Urinary bladder (tissue), 4 donors: ENCODE results near the gene MECR. TPM values are rescaled to one million over a fixed set of nuclear protein-coding genes. Genes with fewer than 3 reads are reported as not detected.
A peak's percentile ranks its signal among the peaks of the same experiment; 100 is the strongest.
"Not testable (repeated sequence)": the region's sequence is repeated elsewhere in the genome, so short reads cannot be mapped to it uniquely, and the experiment has no call there.

Source experiments
- DNase-seq: peaks from one replicate; pipeline ENCODE4 v3.0.0-alpha.2; 2015; ENCODE audit errors: extremely low spot score
- H3K27ac ChIP-seq: one replicate; pipeline ENCODE4 v1.5.1; 2013; ENCODE audit warnings: low read depth, mild to moderate bottlenecking, moderate library complexity
- H3K36me3 ChIP-seq: one replicate; pipeline ENCODE4 v1.6.1; 2013; ENCODE audit warnings: mild to moderate bottlenecking, moderate library complexity; ENCODE audit not compliant: insufficient read depth
- H3K4me1 ChIP-seq: one replicate; pipeline ENCODE4 v1.6.1; 2013; ENCODE audit warnings: mild to moderate bottlenecking, moderate library complexity; ENCODE audit not compliant: insufficient read depth
- H3K4me3 ChIP-seq: one replicate; pipeline ENCODE4 v1.5.1; 2013; ENCODE audit warnings: low read depth, low read length
- WGBS: extraction: QIAGEN DNeasy Blood & Tissue Kit; methylation state at CpG from one replicate; pipeline ENCODE4 v1.1.7; 2013; 5-methylcytosine and 5-hydroxymethylcytosine counted together
- polyA plus RNA-seq: library from polyadenylated mRNA; stranded (reverse); fragments of 200-250 nt; gene quantifications from one replicate; pipeline ENCODE4 v1.2.3, GENCODE V29; 2013
- total RNA-seq: library from RNA; depleted of rRNA; stranded (reverse); fragments of >200 nt; gene quantifications from one replicate; pipeline ENCODE4 v1.2.3, GENCODE V29; 2014
- donor health status: healthy with polysubstance abuse.
- donor health status: healthy.

The MECR gene
- total and polyA plus RNA-seq, 2 donors: 17.0 to 17.6 TPM

GRCh38 chr1:29235955-29236711 lies 5.4 kb upstream of the MECR start, which contains the start of gene PTPRU:
Gene PTPRU, plus strand, starts transcription at chr1:29236522. Its CDS starts 123 bp downstream, at chr1:29236645.
- no peaks in the 10 kb centered on the region for H3K4me1 ChIP-seq
- WGBS: 5% methylated on average over 80 of the region's 82 CpGs
- H3K27ac ChIP-seq: peak within 1 kb of the TSS; percentile 77
- no peak for DNase-seq
- H3K4me3 ChIP-seq: peak within 1 kb of the TSS; percentile 59
- H3K36me3 ChIP-seq: no peaks in the 10 kb centered on the region

- WGBS: 87% methylated on average over 9 of the region's 9 CpGs
Observed at GRCh38 chr1:29234881-29235280, 4.1 kb upstream of the MECR start.

DNA sequence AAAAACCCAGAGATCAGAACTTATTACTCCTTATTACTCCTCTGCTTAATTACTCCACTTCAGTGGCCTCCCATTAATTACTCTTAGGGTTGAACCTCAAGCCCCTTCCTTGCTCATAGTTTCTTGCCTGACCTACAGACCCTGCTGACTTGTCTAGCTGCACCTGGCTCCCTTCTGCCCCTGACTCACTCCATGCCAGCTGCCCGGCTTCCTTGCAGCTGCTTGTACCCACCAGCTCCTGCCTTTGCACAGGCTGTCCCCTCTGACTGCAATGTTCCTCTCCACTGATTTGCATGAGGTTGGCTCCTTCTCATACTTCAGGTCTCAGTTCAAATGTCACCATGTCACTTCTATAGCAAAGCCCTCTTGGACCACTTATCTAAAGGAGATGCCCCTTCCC lies 3.7 kb upstream of the MECR start:
- 74% methylated on average over 1 of the region's 1 CpG for WGBS
- no peak overlapping the region for H3K27ac ChIP-seq
- H3K4me1 ChIP-seq: no peaks in the 10 kb centered on the region
- no peak for DNase-seq
- no peak overlapping the region for H3K4me3 ChIP-seq
- H3K36me3 ChIP-seq: no peaks in the 10 kb centered on the region

More at GRCh38 chr1:29234881-29235280, 4.1 kb upstream of the MECR start:
- not testable (repeated sequence) for DNase-seq, H3K27ac ChIP-seq, H3K4me1 ChIP-seq, H3K36me3 ChIP-seq, H3K4me3 ChIP-seq

- no peak overlapping the region for H3K27ac ChIP-seq
- DNase-seq: no peak
- H3K4me3 ChIP-seq: no peak overlapping the region
- H3K36me3 ChIP-seq: no peaks in the 10 kb centered on the region
- 80% methylated on average over 4 of the region's 4 CpGs for WGBS
- no peaks in the 10 kb centered on the region for H3K4me1 ChIP-seq
Observed at GRCh38 chr1:29233693-29234092, 3.0 kb upstream of the MECR start.

DNA sequence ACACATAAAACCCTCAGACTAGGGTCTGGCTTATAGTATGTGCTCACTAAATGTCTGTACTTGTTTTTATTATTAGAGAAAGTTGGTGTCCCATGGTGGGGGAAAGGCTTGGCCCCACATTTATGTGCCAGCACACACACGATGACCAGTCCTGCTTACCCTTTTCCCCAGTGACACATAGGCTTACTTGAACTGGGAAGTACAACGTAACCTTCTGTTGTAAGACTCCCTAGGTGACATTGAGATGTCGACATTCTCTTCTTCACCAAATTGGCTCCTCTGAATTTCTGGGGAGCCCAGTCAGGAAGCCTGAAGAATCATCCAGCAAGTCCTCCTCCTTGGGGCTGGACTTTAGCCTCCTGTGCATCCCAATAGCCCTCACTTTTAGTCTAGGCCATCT lies 1.7 kb upstream of the MECR start:
- Histone ChIP-seq H3K27ac (no peak overlapping the region), H3K4me1 (no peaks in the 10 kb centered on the region), H3K36me3 (no peaks in the 10 kb centered on the region), H3K4me3 (no peak overlapping the region)
- 81% methylated on average over 3 of the region's 3 CpGs for WGBS
- no peak for DNase-seq

GRCh38 chr1:29230204-29230552 lies 556 bp downstream of the MECR start:
- 12% methylated on average over 4 of the region's 4 CpGs for WGBS
- H3K4me3 ChIP-seq: peak overlapping the region; percentile 50
- no peak for DNase-seq
- no peak overlapping the region for H3K27ac ChIP-seq
- no peaks in the 10 kb centered on the region for H3K36me3 ChIP-seq
- H3K4me1 ChIP-seq: no peaks in the 10 kb centered on the region

DNA sequence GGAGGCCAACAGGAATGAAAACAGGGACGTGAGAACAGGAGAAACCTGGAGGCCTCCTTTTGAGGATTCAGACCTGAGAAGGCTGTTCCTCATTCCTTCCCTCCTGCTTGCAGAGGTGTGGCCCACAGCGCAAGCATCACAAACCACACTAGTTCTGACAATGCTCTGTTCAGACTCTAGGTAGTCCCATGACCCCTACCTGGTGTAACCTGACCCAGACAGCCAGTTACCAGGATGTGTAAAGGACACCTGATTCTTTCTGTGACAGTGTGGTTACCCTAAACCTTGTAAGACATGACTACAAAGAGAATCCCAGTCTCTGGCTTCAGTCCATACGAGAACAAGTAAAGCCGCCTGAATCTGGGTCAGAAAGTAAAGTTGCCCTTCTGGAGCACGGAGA lies 3.2 kb downstream of the MECR start:
- no peaks in the 10 kb centered on the region for H3K36me3 ChIP-seq
- no peak overlapping the region for H3K27ac ChIP-seq
- H3K4me1 ChIP-seq: no peaks in the 10 kb centered on the region
- no peak overlapping the region for H3K4me3 ChIP-seq
- no peak for DNase-seq
- 80% methylated on average over 5 of the region's 5 CpGs for WGBS

GRCh38 chr1:29225361-29225760 lies 5.4 kb downstream of the MECR start:
- H3K36me3 ChIP-seq: no peaks in the 10 kb centered on the region
- no peak for DNase-seq
- no peak overlapping the region for H3K27ac ChIP-seq
- WGBS: 90% methylated on average over 4 of the region's 4 CpGs
- no peaks in the 10 kb centered on the region for H3K4me1 ChIP-seq
- no peak overlapping the region for H3K4me3 ChIP-seq

- Histone ChIP-seq H3K4me1 (no peaks in the 10 kb centered on the region), H3K27ac (no peak overlapping the region), H3K4me3 (no peak overlapping the region), H3K36me3 (no peaks in the 10 kb centered on the region)
- no peak for DNase-seq
- 89% methylated on average over 5 of the region's 5 CpGs for WGBS
Observed at GRCh38 chr1:29224356-29224837, 6.3 kb downstream of the MECR start.

DNA sequence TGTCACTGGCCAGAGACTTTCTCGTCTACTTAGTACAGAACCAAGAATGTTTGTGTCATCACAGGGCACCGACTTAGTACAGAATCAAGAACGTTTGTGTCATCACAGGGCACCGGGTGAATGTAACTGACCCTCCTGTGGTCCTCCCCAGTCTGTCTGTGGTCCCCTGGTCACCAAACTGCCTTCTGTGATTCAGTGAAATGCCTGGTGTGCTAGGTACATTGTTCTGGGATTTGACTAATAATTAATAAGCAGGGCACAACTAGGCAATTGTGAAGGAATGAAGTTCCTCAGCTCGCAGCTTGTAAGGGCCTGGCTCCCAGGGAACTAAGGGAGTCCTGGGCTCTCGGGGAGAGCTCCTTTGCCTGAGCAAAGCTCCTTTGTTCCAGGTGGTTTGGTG lies 7.2 kb downstream of the MECR start:
- DNase-seq: no peak
- 84% methylated on average over 6 of the region's 6 CpGs for WGBS
- no peaks in the 10 kb centered on the region for H3K36me3 ChIP-seq
- H3K27ac ChIP-seq: no peak overlapping the region
- no peaks in the 10 kb centered on the region for H3K4me1 ChIP-seq
- no peak overlapping the region for H3K4me3 ChIP-seq

DNA sequence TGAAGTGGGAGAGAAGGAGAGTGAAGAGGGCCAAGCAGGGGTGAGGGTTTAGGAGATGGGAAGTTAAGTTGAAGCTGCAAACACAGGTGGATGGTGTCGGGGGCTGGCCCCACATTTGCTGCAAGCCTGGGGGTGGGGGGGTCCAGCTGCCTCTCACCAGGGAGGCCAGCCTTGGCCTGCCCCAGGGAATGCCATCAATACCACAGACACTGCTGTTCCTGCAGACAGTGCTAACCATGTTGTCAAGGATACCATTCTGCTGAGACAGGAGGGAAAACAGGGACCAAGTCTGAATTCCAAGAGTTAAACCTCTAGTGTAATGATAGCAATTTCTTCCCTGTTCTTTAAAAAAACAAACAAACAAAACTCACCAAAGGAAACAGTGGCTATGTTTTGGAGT lies 8.0 kb downstream of the MECR start:
- H3K4me1 ChIP-seq: no peaks in the 10 kb centered on the region
- no peaks in the 10 kb centered on the region for H3K36me3 ChIP-seq
- DNase-seq: no peak

GRCh38 chr1:29222260-29222659 lies 8.5 kb downstream of the MECR start:
- H3K27ac ChIP-seq, H3K36me3 ChIP-seq: not testable (repeated sequence)

More for the DNA sequence above, 8.0 kb downstream of the MECR start:
- no peak overlapping the region for H3K4me3 ChIP-seq
- no peak overlapping the region for H3K27ac ChIP-seq
- WGBS: 88% methylated on average over 1 of the region's 1 CpG

DNA sequence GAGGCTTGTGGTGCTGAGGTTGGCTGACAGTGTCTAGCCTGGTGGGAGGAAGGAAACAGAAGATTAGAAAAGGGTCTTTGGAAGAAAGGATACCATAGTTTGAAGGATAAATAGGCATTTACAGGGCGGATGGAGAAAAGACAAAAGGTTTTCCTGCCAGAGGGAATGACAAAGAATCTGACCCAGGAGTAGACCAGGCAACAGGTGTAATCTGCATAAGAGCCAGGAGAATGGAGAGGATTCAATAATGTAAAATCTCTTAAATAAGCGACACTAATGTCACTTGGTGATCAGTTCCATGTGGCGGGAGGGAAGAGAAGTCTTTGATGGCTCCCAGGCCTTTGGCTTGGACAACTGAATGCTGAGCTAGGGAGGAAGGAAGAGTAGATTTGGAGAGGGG lies 9.4 kb downstream of the MECR start:
- H3K36me3 ChIP-seq: no peaks in the 10 kb centered on the region

More at GRCh38 chr1:29222260-29222659, 8.5 kb downstream of the MECR start:
- not testable (repeated sequence) for H3K4me3 ChIP-seq, H3K4me1 ChIP-seq, DNase-seq
- WGBS: 85% methylated on average over 6 of the region's 6 CpGs

GRCh38 chr1:29218223-29218622 lies 12.5 kb downstream of the MECR start:
- WGBS: 84% methylated on average over 2 of the region's 2 CpGs
- DNase-seq: no peak
- Histone ChIP-seq H3K4me1 (no peaks in the 10 kb centered on the region), H3K4me3 (no peak overlapping the region), H3K27ac (no peak overlapping the region), H3K36me3 (no peaks in the 10 kb centered on the region)

More for the DNA sequence above, 9.4 kb downstream of the MECR start:
- Histone ChIP-seq H3K4me3 (no peak overlapping the region), H3K27ac (no peak overlapping the region), H3K4me1 (no peaks in the 10 kb centered on the region)
- no peak for DNase-seq
- 89% methylated on average over 3 of the region's 3 CpGs for WGBS
